ENCODE results near the gene TRIP11. TPM values are rescaled to one million over a fixed set of nuclear protein-coding genes. Genes with fewer than 3 reads are reported as not detected.

The TRIP11 gene
- total and polyA plus RNA-seq, 2 experiments from 2014 or later, result 24.9 to 52.2 TPM

DNA sequence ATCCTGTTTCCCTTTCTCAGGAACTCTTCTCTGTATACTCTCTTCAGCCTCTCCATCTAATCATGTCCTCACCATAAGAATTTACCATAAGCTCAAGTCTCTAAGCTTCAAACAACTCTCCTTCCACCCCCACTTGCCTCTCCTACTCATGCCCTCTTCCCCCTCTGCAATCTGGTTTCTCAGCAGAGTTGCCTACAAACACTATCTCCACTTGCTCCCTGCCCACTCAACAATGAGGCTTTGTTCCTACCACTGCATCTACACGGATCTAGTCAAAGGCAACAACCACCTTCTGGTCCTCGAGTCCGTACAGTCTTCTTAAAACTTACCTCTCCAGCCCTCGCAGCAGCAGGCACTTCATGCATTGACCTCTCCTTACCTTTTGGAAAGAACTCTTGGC, 75.1 kb downstream of the TRIP11 start:
- DNase-seq (ENCODE audit: low spot score), result no peak
- H3K4me3 ChIP-seq, result no peak overlapping the region
- no peak overlapping the region for H3K27ac Mint-ChIP-seq

More for the DNA sequence above, 75.1 kb downstream of the TRIP11 start:
- TF ChIP-seq, protein P1, sequence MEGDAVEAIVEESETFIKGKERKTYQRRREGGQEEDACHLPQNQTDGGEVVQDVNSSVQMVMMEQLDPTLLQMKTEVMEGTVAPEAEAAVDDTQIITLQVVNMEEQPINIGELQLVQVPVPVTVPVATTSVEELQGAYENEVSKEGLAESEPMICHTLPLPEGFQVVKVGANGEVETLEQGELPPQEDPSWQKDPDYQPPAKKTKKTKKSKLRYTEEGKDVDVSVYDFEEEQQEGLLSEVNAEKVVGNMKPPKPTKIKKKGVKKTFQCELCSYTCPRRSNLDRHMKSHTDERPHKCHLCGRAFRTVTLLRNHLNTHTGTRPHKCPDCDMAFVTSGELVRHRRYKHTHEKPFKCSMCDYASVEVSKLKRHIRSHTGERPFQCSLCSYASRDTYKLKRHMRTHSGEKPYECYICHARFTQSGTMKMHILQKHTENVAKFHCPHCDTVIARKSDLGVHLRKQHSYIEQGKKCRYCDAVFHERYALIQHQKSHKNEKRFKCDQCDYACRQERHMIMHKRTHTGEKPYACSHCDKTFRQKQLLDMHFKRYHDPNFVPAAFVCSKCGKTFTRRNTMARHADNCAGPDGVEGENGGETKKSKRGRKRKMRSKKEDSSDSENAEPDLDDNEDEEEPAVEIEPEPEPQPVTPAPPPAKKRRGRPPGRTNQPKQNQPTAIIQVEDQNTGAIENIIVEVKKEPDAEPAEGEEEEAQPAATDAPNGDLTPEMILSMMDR (conservative IDR thresholded peaks at IDR 0.05; ENCODE audit: low read depth in 2 of 2), result no peak
- TF ChIP-seq CREB1 (CRISPR knock-in tag; IDR thresholded peaks at IDR 0.05; ENCODE audit: low read depth) (no peak), REST (IDR thresholded peaks at IDR 0.05; ENCODE audit: unreplicated experiment) (no peak), EZH2phosphoT487 (IDR thresholded peaks at IDR 0.05; ENCODE audit: unreplicated experiment) (no peak), POLR2AphosphoS5 (IDR thresholded peaks at IDR 0.05; ENCODE audit: low read depth) (no peak), STAT1 (IDR thresholded peaks at IDR 0.05; ENCODE audit: unreplicated experiment) (no peak), EZH2 (IDR thresholded peaks at IDR 0.05; ENCODE audit: low read depth, unreplicated experiment) (no peak), JUNB (IDR thresholded peaks at IDR 0.05; ENCODE audit: unreplicated experiment) (no peak), ZNF114 (CRISPR knock-in tag; IDR thresholded peaks at IDR 0.05) (no peak), ZNF331 (CRISPR knock-in tag; IDR thresholded peaks at IDR 0.05; ENCODE audit: low read depth) (no peak)
- H3K79me2 ChIP-seq (replicated peaks; ENCODE audit: insufficient read depth), result no peaks in the 10 kb centered on the region
- Mint-ChIP-seq H3K36me3 (ENCODE audit: low read depth) (peaks cover 7% of the 10 kb centered on the region; the same call in 2 of the 3 replicates), H3K27me3 (ENCODE audit: insufficient read depth, low read depth, poor library complexity) (no peaks in the 10 kb centered on the region), H3K4me3 (no peak overlapping the region), H3K4me1 (peaks cover 8% of the 10 kb centered on the region; the same call in 2 of the 3 replicates), H3K9me3 (no peaks in the 10 kb centered on the region)
- H3K27ac ChIP-seq (ENCODE audit: low read depth), result no peak overlapping the region
- H3K9me2 ChIP-seq (ENCODE audit: insufficient read depth), result no peaks in the 10 kb centered on the region
- no peaks in the 10 kb centered on the region for H4K20me1 ChIP-seq (replicated peaks; ENCODE audit: insufficient read depth)
- no peak overlapping the region for H3K4me2 ChIP-seq
- peaks cover 8% of the 10 kb centered on the region; the same call in 1 of the 2 replicates for H3K36me3 ChIP-seq (ENCODE audit: insufficient read depth)
- peak; percentile 34; the same call in 1 of the 3 replicates for ATAC-seq
- no peak overlapping the region for H2AFZ ChIP-seq
- H3F3A ChIP-seq (replicated peaks; ENCODE audit: low read depth), result no peaks in the 10 kb centered on the region
- no peaks in the 10 kb centered on the region for H3K4me1 ChIP-seq (ENCODE audit: insufficient read depth)
- H3K27me3 ChIP-seq (ENCODE audit: insufficient read depth), result no peaks in the 10 kb centered on the region

Data from GM23338 (cell line).